HG03520 (cell line): ENCODE results near the gene CEP85L.

Experiments
- ATAC-seq: cut with Tn5 transposase; IDR thresholded peaks from one replicate; pipeline ENCODE4 v1.9.1; 2021; ENCODE audit warnings: mild to moderate bottlenecking, moderate library complexity; ENCODE audit not compliant: unreplicated experiment

The CEP85L gene

DNA sequence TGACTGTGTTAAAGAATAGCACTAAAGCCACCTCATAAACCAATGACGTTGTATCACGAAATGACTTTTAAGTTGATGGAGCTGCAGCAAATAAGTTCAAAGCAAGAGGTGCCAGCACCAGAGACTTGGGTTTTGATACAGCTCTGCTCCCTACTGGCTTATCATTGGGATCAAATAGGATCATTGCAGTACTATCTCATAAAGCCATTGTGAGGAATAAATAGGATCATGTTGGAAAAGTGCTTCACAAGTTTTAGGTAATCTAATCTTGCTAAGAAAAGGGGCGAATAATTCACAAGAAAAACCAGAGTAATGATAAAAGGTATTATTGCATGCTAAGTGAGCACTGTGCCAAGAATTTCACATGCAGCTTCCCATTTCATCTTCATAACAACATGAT is 10.4 kb upstream of the CEP85L start:
- ATAC-seq, result no peak

DNA sequence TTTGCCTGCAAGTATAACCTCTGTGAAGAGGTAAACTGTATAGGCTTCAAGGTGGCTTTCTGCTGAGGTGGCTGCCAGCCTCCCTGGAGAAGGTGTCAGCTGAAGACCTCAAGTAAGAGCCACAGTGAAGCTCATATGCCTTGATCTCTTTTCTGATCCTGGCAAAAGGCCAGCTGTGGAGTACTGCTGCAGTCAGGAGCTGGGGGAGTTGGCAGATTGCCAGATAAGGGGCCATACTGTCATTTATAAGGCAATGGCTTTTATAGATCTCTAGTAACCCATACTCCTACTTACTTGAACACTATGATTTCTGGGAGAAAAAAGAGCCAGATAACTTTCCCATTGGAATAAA is 8.8 kb upstream of the CEP85L start:
- ATAC-seq, result no peak

DNA sequence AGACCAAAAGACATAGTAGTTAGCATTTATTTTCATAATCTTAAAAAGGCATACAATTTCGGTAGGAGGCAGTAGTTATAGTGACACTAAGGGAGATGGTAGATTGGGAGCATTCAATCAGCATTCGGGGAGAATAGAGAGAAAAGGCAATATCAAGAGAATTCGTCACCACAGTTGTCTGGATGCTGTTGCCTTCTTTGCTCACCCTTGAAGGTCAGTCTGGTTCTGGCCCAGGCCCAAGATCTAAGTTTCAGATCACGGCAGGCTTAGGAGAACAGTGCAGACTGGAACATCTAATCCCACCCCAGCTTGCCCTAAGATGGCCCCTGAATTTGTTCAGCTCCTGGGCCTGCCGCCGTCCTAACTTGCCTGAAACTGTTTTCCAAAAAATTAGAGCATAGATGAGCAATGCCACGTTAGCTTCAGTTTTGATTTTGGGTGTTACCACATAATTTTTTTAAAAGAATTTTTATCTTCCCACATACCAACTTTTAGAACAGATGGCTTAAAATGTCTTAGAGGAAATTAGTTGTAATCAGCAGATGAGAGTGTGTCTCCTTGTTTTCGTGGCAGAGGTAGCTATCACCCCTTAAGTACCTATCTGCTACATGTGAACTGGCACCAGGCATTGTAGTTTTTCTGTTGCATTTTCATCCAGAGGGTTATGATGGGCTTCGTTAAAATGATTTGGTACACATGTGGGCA is 8.3 kb upstream of the CEP85L start:
- ATAC-seq, result no peak

DNA sequence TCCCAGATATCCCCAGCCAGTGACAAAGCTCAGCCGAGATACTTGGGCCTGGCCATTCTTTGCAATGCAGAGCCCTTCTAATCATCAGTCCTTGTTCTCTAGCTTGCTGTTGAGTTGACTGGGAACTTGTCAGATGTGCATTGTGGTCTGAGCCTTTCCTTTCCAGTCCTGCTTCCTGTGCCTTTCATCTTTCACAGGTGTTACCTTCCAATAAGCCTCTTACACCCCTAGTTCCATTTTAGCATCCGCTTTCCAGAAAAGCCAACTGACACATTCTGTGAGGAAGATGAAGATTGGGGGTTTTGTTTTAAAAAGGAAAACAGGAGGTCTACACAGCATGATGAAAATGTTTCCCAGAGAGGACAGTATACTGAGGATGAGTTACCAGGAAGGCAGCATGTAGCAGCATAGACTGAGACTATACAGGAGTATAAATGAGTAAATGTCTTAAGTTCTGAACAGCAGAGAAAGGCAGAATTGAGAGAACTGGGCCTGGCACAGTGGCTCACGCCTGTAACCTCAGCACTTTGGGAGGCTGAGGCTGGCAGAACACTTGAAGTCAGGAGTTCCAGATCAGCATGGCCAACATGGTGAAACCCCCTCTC is 5.6 kb upstream of the CEP85L start:
- ATAC-seq, result no peak

DNA sequence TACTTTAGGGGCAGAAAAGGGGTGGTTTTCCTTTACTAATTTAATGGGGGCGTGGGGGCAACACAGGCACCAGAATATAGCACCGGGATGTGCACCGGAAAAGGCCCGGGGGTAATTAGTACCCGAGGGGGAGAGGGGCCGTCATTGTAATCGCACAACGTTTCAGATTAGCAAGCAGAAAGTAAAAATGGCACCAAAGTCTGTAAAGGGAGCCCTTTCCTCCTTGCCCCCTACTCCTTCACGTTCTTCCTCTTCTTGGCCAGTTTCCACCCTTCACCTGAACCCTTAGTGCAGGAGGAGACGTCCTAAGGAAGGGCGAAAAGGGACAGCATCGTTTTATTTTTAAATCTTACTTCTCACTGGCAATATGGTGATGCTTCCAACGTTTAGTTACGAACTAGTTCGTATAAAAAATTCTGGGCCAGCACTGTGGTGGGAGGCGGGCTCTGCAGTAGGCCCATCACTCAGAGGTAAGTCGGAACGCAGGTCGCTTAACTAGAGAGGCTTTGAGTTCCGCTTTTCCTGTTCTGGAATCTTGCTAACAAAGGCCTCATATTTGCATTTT is 742 bp upstream of the CEP85L start:
- no peak for ATAC-seq

DNA sequence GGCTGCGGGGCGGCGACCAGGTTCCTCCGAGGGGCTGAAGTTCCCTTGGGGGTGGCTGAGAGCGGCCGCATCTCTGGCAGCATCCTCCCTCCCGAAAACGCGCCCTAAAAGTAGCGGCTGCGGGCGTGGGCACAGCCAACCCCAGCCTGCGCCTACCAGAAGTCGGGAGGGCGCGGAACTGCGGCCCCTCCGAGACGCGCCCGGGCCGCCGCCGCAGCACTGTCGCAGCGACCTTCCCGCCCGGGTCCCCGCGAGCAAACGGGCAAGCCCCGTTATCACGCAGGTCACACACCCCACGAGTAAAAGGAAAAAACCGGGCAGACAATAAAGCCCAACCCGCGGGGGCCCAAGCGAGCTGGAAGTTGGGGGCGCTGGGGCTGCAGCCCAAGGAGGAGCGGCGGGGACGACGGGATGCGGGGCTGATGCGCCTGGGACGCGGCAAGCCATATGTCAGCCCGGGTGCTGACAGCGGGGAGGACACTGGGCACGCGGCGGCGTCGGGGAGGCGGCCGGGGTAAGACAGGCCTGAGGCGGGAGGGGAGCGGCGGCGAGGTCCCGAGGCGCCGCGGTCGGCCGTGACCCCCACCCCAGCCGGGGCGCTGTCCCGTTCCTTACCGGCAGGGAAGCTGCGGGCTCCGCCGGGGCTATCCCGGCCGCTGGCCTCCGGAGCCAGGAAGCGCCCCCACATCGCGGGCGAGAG is 659 bp downstream of the CEP85L start:
- peak; percentile 33 for ATAC-seq

DNA sequence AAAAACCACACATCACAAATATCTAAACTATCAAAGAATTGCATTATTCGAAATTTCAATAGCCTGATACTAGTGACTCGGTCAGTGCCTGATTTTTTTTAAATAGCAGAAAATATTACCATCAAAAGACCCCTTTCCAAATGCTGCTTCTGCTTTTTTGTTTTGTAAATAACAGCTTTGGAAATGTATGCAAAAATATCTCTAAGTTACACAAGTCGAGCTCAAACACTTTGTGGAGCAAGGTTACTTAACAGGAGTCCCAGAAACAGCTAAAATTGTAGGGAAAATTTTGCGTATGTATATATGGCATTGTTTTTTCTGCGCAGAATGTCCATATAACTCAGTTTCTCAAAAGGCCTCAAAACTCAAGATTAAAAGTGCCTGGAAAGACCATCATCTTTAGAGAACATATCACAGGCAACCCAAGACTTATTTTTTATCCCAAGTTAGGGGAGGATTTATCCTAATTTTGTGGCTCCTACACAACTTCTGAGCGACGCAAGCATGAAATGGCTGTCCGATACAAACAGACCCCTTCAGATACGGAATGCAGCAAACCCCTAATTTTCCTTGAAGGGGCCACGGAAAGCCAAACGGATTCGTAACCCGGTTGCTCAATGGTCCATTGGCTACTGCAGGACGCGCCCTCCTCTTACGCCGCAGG is 1.3 kb downstream of the CEP85L start:
- peak; percentile 23 for ATAC-seq

DNA sequence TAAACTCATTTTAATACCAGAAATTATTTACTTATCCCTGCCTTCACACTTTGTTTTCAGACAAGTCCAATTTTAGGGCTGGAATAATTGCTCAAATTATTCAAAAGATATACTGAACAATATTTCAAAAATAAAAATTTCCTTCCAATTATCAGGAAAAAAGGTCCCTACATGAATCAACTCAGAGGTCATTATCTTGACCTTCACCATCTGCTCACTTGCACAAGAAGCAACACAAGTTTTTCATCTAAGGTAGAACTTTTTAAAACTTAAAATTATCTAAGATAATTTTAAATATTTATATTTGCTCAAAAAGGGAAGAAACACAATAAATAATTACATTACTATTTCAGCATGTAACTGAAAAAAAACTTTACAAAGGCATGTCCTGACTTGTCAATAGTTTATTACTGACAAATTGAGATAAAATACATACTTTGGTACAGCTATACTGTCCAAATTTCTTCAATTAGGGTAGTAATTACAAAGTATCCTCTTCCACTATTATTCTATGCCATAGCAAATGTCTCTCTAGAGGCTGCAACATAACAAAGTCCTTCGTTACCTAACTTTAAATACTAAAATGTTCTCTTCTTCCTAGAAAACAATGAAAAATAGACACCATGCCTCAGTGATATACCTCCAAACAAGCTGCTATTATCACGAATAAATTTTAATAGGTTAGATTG is 2.4 kb downstream of the CEP85L start:
- no peak for ATAC-seq

DNA sequence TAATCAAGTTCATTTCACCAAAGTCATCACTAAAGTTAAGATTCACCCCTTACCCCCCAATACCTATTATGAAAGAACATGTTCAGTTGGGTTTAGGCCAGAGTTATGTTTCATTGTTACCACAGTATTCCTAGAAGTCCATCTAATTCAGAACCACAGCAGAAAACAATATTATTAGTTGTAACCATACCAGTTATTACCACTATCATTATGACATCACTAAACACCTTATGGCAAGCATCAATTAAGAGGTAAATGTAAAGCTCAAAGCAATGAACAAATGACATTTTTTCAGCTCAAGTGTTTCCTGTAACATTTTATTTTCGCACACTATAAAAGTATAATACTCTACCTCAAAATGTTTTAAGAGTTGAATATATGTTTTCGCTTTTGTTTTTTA is 4.4 kb downstream of the CEP85L start:
- ATAC-seq, result no peak

DNA sequence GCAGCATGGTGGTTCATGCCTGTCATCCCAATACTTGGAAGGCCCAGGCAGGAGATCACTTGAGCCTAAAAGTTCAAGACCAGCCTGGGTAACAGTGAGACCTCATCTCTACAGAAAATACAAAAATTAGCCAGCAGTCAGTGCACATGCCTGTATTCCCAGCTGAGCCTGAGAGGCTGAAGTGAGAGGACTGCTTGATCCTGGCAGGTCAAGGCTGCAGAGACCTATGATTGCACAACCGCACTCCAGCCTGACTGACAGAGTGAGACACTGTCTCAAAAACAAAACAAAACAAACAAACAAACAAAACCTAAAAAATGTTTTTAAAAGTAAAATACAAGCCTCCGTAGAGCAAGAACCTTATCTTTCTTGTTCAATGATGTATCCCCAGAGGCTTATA is 6.0 kb downstream of the CEP85L start:
- no peak for ATAC-seq

DNA sequence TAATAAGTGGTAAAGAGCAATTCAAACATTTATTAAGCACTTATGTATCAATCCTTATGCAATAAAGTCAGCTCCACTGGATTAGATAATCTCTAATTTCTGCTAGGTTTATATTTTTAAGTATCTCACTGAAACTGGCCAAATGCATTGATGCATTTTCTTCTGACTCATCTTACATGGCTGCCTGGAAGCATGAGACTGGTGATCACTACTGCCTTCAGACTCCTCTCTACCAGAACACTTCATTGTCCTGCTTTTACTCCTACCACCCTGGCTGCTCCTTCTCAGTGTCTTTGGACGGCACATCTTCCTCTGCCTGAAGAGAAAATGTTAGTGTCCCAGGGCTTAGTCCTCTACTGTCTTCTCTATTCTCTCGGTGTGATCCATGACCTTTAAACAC is 7.4 kb downstream of the CEP85L start:
- no peak for ATAC-seq

DNA sequence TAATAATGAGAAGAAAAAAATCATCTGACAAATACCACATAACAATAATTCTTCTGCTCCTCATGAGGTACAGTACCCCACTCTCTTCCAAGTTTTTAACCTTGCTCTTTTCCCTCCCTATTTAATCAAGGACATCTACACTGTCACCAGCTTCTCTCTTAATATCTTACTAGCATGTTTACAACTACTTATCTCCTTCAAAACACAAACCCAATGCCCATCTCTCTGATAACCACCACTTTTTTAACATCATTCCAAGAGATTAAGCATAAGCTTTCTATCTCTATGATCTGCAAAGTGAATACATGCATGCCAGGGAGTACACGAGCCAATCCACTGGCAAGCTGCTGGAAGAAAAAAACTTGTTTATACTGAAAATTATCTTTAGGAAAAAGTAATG is 10.3 kb downstream of the CEP85L start:
- no peak for ATAC-seq

DNA sequence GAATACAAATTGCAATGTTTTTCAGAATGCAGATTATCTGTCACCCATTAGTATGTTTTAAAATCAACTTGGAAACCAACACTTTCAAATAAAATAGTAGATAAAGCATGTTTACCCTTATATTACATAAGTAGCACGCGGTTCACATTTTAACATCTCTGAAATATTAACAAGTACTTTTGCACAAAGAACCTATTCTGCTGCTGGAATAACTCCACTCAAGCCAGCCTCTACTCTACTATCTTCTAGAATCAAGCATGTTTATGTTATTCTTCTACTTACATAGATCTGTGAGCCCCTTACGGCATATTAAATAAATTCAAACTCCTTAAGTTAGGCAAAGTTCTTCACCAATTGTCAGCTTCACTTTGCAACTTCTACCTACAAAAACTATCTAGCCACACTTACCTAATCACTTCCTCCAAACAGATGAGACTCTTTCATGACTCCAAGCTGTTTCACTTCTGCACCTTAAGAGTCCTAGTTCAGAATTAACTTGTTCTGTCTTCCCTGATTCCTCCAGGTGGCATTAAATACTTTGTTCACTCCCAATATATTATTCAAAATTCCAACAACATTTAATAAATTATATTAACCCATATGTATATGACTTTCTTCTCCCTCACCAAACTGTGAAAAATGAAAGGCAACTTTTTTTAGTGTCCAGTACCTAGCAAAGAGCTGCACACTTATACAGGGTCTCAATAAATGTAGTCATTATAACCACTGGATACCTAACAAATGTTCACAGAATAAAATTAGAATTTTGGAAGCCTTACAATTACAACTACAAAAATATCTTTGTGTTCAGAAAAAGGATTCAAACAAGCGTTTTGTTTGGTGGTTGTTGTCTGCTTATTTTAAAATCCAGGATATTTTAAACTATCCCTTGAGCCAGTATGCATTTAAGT is 12.1 kb downstream of the CEP85L start:
- peak; percentile 72 for ATAC-seq

DNA sequence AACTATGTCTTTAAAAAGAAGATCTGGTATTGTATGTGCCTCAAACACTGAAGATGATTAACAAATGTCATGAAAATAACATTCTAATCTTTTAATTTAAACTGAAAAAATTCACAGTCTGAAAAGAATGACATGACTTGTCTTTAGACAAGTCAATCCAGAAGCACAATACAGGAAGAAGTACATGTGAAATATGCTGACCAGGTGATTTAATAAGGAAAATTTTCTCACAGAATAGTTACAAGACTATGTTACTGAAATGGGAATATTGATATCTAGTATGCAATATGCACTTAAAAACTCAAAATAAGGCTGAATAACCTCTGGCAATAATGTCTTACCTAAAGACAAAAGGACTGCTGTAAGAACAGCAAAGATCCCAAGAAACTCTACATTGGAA is 13.1 kb downstream of the CEP85L start:
- no peak for ATAC-seq

DNA sequence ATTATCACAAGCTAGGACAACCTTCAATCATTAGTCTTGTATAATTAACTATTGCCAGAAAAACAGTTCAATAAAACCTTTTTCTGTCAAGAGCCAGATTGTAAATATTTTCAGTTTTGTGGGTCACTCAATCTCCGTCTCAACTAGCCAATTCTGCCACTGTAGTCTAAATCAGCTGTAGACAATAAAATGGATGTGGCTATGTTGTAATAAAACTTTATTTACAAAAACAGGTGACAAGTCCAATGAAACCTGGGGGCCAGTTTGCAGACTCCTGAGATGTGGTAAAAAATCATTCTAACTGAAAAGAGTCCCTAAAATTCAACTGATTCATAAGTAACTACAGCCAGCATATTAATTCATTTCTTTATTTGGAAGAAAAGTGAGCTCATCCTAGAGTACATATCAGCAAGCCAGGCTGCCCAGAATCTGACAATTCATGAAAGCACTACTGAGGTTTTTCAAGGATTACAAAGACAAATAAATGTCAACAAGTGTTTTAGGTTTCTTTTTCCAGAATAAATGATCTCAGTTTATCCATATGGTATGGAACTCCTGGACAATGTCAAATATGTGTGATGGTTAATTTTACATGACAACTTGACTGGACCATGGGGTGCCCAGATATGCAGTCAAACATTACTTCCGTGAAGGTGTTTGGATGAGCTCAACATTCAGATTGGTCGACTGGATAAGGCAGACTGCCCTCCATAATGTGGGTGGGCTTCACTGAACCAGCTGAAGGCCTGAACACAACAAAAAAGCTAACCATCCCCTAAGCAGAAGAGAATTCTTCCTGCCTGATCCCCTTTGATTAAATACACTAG is 15.3 kb downstream of the CEP85L start:
- ATAC-seq, result no peak

DNA sequence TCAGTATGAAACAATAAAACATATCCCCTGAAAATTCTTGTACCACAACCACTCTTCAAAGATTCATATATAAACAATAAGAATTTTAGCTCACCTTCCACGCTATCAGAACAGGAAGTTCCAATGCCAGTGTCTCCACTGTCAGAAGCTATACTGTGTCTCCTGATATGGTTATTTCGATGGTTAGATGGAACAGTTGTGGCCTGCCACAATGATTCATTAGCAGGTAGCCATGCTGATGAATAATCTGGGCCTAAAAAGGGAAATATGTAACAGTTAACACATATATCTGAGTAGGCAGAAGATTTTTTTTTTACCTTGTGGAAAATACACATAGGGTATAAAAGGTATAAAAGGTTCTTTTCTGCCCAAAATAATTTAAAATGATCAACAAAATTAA is 19.0 kb downstream of the CEP85L start:
- no peak for ATAC-seq

DNA sequence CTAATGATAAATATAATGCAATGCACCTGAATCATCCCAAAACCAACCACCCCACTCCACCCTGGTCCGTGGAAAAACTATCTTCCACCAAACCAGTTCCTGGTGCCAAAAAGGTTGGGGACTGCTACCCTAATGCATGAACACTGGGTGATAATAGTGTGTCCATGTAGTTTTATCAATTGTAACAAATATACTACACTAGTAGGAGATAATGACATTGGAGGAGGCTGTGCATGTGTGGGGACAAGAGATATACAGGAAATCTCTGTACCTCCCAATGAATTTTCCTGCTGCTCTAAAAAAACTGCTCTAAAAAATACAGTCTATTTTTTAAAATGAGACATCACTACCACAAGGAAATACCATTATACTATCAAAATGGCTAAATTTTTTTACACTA is 20.5 kb downstream of the CEP85L start:
- ATAC-seq, result no peak

DNA sequence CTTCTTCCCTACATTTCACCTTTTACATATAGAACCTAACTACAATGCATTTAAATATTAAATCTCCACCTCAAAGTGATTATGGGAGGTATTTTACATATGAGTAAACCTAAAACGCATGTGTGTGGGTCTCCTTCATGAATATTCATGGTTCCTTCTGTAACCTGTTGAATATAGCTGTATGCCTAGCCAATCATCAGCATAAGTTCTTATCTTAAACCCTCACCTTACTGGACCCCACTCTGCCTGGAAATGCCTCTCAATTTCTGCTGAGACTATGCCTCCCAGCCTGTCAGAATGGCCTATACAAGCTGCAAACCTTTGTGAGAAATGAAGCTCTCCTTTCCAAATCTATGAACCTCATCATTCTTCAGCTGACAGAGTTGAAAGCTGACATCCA is 21.3 kb downstream of the CEP85L start:
- no peak for ATAC-seq

DNA sequence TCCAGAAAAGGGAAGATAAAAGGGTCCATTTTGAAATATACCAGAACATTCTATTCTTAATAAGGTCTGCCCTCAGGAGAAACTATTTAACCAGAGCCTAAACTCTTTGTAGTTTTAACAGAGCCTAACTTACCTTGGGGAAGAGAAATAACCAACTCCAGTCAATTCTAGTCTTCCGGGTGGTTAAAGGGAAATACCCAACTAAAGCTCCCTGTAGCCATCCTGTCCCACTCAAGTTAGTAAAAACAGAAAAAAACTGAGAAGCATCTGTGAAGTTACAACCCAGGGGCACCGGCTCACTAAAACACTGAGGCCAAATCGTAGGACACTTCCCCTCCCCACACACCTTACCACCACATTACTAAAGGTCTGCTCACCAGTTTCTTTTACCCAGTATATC is 23.7 kb downstream of the CEP85L start:
- no peak for ATAC-seq
